ENCODE results near the gene TENM4.

DNA sequence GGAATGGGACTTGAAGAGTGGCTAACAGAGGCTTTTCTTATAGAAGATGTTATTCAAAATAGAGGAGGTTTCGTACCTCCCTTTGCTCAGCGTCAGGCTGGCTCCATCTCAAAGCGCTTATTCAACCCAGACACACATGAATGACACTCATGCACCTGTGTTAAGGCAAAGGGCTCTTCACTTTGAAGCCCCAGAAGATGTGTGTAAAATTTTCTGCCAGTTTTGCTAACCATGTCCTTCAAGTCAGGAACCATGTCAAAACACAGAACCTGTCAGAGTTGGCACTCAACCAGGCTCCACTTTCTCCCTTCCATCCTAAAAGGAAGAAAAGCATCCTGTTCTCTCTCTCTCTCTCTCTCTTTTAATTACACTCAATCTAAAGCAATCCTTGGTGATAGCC is 513.3 kb downstream of the TENM4 start:
- TF ChIP-seq, protein P1, sequence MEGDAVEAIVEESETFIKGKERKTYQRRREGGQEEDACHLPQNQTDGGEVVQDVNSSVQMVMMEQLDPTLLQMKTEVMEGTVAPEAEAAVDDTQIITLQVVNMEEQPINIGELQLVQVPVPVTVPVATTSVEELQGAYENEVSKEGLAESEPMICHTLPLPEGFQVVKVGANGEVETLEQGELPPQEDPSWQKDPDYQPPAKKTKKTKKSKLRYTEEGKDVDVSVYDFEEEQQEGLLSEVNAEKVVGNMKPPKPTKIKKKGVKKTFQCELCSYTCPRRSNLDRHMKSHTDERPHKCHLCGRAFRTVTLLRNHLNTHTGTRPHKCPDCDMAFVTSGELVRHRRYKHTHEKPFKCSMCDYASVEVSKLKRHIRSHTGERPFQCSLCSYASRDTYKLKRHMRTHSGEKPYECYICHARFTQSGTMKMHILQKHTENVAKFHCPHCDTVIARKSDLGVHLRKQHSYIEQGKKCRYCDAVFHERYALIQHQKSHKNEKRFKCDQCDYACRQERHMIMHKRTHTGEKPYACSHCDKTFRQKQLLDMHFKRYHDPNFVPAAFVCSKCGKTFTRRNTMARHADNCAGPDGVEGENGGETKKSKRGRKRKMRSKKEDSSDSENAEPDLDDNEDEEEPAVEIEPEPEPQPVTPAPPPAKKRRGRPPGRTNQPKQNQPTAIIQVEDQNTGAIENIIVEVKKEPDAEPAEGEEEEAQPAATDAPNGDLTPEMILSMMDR (IDR thresholded peaks at IDR 0.05), result no peak
- no peak for TF ChIP-seq POLR2A (IDR thresholded peaks at IDR 0.05)
- TF ChIP-seq EP300 (IDR thresholded peaks at IDR 0.05), result no peak
